ENCODE results near the gene ROR2.

The ROR2 gene

DNA sequence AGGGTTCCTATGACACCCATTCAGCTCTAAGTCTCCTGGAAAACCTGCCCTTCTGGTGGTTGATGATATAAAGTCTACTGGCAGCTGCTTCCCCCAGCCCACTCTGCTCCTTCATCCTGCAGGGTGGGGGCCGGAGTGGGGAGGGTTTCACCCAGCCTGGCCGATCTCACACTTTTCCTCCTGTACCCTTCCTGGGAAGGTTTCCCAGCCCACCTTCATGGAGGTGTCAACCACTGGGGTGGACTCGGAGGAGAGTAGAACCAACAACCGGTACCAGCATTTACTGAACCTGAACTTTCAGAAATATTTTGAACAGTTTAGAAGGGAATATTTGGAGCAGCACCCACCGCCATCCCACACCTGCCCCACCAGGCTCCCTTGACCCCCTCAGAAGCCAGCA is 30.4 kb downstream of the ROR2 start:
- no peak for DNase-seq (ENCODE audit: low spot score)
- TF ChIP-seq, protein P1, sequence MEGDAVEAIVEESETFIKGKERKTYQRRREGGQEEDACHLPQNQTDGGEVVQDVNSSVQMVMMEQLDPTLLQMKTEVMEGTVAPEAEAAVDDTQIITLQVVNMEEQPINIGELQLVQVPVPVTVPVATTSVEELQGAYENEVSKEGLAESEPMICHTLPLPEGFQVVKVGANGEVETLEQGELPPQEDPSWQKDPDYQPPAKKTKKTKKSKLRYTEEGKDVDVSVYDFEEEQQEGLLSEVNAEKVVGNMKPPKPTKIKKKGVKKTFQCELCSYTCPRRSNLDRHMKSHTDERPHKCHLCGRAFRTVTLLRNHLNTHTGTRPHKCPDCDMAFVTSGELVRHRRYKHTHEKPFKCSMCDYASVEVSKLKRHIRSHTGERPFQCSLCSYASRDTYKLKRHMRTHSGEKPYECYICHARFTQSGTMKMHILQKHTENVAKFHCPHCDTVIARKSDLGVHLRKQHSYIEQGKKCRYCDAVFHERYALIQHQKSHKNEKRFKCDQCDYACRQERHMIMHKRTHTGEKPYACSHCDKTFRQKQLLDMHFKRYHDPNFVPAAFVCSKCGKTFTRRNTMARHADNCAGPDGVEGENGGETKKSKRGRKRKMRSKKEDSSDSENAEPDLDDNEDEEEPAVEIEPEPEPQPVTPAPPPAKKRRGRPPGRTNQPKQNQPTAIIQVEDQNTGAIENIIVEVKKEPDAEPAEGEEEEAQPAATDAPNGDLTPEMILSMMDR (IDR thresholded peaks at IDR 0.05; ENCODE audit: extremely low read depth, missing control alignments) = no peak

DNA sequence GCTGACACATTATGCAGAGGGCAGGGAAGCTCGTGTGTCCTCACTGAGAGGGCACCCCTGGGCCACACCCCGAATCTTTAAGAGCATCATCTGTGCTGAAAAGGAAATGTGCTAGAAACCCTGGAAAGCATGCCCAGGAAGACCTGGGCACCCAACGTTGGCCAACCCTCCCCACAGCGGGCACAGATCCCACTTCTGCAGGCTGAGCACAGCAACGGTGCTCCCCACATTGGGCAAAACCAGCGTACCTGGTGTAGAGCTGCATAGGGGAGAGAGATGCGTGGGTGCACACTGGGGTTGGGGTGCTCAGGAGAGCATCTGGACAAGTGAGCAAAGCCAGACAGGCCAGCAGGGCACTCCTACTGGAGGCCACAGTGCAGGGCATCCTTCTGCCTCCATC is 32.6 kb downstream of the ROR2 start:
- TF ChIP-seq, protein P1 (IDR thresholded peaks at IDR 0.05; ENCODE audit: extremely low read depth, missing control alignments) = no peak
- DNase-seq (ENCODE audit: low spot score) = no peak

DNA sequence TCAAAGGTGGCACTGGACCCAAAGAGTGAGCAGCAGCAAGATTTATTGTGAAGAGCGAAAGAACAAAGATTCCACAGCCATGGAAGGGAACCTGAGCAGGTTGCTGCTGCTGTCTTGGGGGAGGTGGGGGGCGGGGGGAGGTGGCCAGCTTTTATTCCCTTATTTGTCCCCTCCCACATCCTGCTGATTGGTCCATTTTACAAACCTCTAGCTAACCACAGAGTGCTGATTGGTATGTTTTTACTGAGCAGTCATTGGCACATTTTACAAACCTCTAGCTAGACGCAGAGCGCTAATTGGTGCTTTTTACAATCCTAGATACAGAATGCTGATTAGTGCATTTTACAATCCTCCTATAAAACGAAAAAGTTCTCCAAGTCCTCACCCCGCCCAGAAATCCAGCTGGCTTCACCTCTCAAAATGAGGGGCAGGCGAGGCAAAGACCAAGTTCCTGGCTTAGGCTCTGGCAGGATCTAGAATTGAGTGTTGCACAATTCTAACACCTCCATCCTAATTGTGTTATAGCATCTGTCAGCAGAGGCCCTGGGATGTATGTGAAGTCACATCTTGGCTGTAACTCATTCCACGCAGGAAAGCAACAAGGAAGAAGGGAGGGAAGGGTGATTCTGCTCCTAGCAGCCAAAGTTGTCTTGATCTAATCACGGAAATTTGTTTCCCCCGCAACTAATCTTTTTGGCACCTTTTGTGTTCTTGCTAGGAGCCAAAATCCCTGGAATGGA is 34.3 kb downstream of the ROR2 start:
- TF ChIP-seq, protein P1 (IDR thresholded peaks at IDR 0.05; ENCODE audit: extremely low read depth, missing control alignments) = no peak

DNA sequence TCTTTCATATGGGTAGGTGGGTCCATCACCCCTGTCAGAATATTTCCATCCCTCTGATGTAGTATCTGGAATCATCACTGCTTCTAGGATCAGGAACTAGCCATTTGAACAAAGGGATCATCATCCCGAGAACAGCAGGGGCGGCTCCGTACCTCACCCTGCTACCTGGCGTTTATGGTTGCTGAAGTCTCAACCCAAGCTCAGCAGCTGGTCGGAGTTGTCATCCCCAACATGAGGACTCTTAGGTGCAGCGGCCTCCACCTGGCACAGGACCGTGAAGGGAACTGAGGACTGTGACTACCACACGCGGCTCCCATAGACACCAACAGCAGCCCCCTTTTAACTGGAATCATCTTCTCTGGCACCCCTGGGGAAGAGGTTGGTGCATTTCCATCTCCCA is 35.1 kb downstream of the ROR2 start:
- no peak for DNase-seq (ENCODE audit: low spot score)
- TF ChIP-seq, protein P1 (IDR thresholded peaks at IDR 0.05; ENCODE audit: extremely low read depth, missing control alignments) = no peak

More for the DNA sequence above, 34.3 kb downstream of the ROR2 start:
- no peak for DNase-seq (ENCODE audit: low spot score)

DNA sequence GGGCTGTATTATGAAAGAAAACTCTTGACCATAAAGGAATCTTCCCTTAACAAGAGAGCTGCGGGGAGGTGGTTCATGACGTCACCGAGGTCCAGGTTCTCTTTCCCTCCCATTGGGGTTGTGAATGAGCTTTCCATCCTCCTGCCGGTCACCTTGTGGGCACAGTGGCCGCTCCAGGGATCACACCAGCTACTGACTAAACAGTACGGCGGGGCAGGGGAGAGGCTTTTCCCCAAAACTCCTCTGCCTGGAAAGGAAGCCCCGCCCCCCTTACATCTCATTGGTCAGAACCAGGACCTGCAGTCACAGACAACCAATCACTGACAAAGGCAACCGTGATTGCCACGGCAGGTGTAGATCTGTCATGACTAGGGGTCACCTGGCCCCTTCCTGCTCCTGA is 35.6 kb downstream of the ROR2 start:
- TF ChIP-seq, protein P1 (IDR thresholded peaks at IDR 0.05; ENCODE audit: extremely low read depth, missing control alignments) = no peak
- no peak for DNase-seq (ENCODE audit: low spot score)

DNA sequence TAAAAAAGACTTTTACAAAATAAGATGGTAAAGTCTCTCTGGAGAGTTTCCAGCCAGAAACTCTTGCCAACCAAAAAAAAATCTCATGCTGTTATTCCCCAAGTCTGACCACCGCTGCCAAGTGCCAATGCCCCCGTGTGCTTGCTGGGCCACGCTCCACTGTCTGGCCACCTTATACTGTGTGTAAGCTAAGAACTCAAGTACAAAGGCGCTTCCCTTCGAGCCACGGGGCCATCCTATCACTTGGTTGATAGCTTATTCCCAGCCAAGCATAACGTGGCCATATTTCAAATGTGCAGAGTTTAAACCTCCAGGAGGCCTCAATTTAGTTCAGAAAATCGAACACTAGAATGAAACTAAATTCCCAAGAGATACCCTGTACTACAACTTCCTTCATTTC is 36.0 kb downstream of the ROR2 start:
- DNase-seq (ENCODE audit: low spot score) = no peak
- TF ChIP-seq, protein P1 (IDR thresholded peaks at IDR 0.05; ENCODE audit: extremely low read depth, missing control alignments) = no peak

DNA sequence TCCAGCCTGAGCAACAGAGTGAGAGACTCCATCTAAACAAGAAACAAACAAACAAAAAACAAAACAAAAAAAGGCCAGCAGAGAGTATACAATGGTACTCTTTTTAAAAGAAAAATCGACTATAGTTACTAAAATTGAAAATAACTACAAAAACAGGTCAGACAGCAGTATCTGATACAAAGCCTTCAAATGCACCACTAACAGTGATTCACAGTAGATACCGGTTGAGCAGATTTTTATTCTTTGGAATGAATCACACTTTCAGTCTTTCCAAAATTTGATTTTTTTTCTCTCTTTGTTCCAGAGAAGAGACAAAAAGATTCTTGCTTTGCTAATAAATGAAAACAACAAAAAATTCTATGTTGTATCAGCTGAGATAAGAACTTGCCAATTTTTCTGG is 36.9 kb downstream of the ROR2 start:
- TF ChIP-seq, protein P1 (IDR thresholded peaks at IDR 0.05; ENCODE audit: extremely low read depth, missing control alignments) = no peak
- DNase-seq (ENCODE audit: low spot score) = no peak
